Measurements from ENCODE around the gene TRHDE. TPM values are rescaled to one million over a fixed set of nuclear protein-coding genes. Genes with fewer than 3 reads are reported as not detected.
"Not testable (repeated sequence)": the region's sequence is repeated elsewhere in the genome, so short reads cannot be mapped to it uniquely, and the experiment has no call there.

Gene TRHDE
- total RNA-seq, 1 experiment from 2014 or later = not detected

GRCh38 chr12:72684491-72684890 is 412.3 kb downstream of the TRHDE start:
- Mint-ChIP-seq H3K27ac (ENCODE audit: low read depth, unreplicated experiment) (no peak overlapping the region), H3K9me3 (ENCODE audit: unreplicated experiment) (no peaks in the 10 kb centered on the region), H3K27me3 (ENCODE audit: insufficient read depth, unreplicated experiment) (no peaks in the 10 kb centered on the region), H3K4me3 (ENCODE audit: unreplicated experiment) (no peak overlapping the region), H3K36me3 (ENCODE audit: insufficient read depth, unreplicated experiment) (no peaks in the 10 kb centered on the region), H3K4me1 (ENCODE audit: insufficient read depth, unreplicated experiment) (no peaks in the 10 kb centered on the region)
- ChIA-PET CTCF (no interaction called here), POLR2A (no interaction called here)
- BruUV-seq (replicated peaks) = no TSS peak
- intact Hi-C loops (cut with micrococcal nuclease) = no loop called here
- no peak for TF ChIP-seq CTCF (IDR thresholded peaks at IDR 0.05; ENCODE audit: unreplicated experiment)
- DNase-seq (ENCODE audit: unreplicated experiment) = no peak

GRCh38 chr12:72692338-72692737 is 420.2 kb downstream of the TRHDE start:
- H3K9me3 Mint-ChIP-seq (ENCODE audit: unreplicated experiment) = no peaks in the 10 kb centered on the region
- no TSS peak for BruUV-seq (replicated peaks)
- intact Hi-C loops (cut with micrococcal nuclease) = no loop called here
- POLR2A ChIA-PET = no interaction called here
- no peaks in the 10 kb centered on the region for H3K36me3 Mint-ChIP-seq (ENCODE audit: insufficient read depth, unreplicated experiment)
- H3K27me3 Mint-ChIP-seq (ENCODE audit: insufficient read depth, unreplicated experiment) = no peaks in the 10 kb centered on the region
- TF ChIP-seq CTCF (IDR thresholded peaks at IDR 0.05; ENCODE audit: unreplicated experiment) = no peak
- CTCF ChIA-PET = no interaction called here
- H3K4me3 Mint-ChIP-seq (ENCODE audit: unreplicated experiment) = no peak overlapping the region
- no peaks in the 10 kb centered on the region for H3K4me1 Mint-ChIP-seq (ENCODE audit: insufficient read depth, unreplicated experiment)
- no peak overlapping the region for H3K27ac Mint-ChIP-seq (ENCODE audit: low read depth, unreplicated experiment)
- DNase-seq (ENCODE audit: unreplicated experiment) = no peak

GRCh38 chr12:72694193-72694592 is 422.0 kb downstream of the TRHDE start:
- H3K36me3 Mint-ChIP-seq (ENCODE audit: insufficient read depth, unreplicated experiment) = no peaks in the 10 kb centered on the region
- H3K4me3 Mint-ChIP-seq (ENCODE audit: unreplicated experiment) = no peak overlapping the region
- no TSS peak for BruUV-seq (replicated peaks)
- TF ChIP-seq CTCF (IDR thresholded peaks at IDR 0.05; ENCODE audit: unreplicated experiment) = no peak
- no peaks in the 10 kb centered on the region for H3K27me3 Mint-ChIP-seq (ENCODE audit: insufficient read depth, unreplicated experiment)
- DNase-seq (ENCODE audit: unreplicated experiment) = no peak
- ChIA-PET CTCF (no interaction called here), POLR2A (no interaction called here)
- H3K9me3 Mint-ChIP-seq (ENCODE audit: unreplicated experiment) = no peaks in the 10 kb centered on the region
- no peaks in the 10 kb centered on the region for H3K4me1 Mint-ChIP-seq (ENCODE audit: insufficient read depth, unreplicated experiment)
- no peak overlapping the region for H3K27ac Mint-ChIP-seq (ENCODE audit: low read depth, unreplicated experiment)
- intact Hi-C loops (cut with micrococcal nuclease) = no loop called here

GRCh38 chr12:72699362-72699761 is 427.2 kb downstream of the TRHDE start:
- intact Hi-C loops (cut with micrococcal nuclease) = no loop called here
- ChIA-PET CTCF (interaction anchor here (1.3 kb wide), 1 partner anchor 353 kb away, joined by 3 read pairs; no protein-coding TSS in a partner anchor), POLR2A (no interaction called here)
- no peak for TF ChIP-seq CTCF (IDR thresholded peaks at IDR 0.05; ENCODE audit: unreplicated experiment)
- Mint-ChIP-seq H3K4me1 (ENCODE audit: insufficient read depth, unreplicated experiment) (no peaks in the 10 kb centered on the region), H3K36me3 (ENCODE audit: insufficient read depth, unreplicated experiment) (no peaks in the 10 kb centered on the region), H3K27me3 (ENCODE audit: insufficient read depth, unreplicated experiment) (no peaks in the 10 kb centered on the region), H3K4me3 (ENCODE audit: unreplicated experiment) (no peak overlapping the region), H3K9me3 (ENCODE audit: unreplicated experiment) (peaks cover 9% of the 10 kb centered on the region), H3K27ac (ENCODE audit: low read depth, unreplicated experiment) (no peak overlapping the region)
- DNase-seq (ENCODE audit: unreplicated experiment) = no peak
- BruUV-seq (replicated peaks) = no TSS peak

GRCh38 chr12:72712025-72712424 is 439.9 kb downstream of the TRHDE start:
- H3K27ac Mint-ChIP-seq (ENCODE audit: low read depth, unreplicated experiment); H3K4me3 Mint-ChIP-seq (ENCODE audit: unreplicated experiment); DNase-seq (ENCODE audit: unreplicated experiment); H3K36me3 Mint-ChIP-seq (ENCODE audit: insufficient read depth, unreplicated experiment); CTCF ChIA-PET; H3K4me1 Mint-ChIP-seq (ENCODE audit: insufficient read depth, unreplicated experiment); H3K9me3 Mint-ChIP-seq (ENCODE audit: unreplicated experiment); intact Hi-C loops (cut with micrococcal nuclease); POLR2A ChIA-PET; H3K27me3 Mint-ChIP-seq (ENCODE audit: insufficient read depth, unreplicated experiment); BruUV-seq (replicated peaks): not testable (repeated sequence)

All from MCF 10A (cell line).